Osteocyte (in vitro differentiated cells): ENCODE measurements around the gene SUCO. TPM values are rescaled to one million over a fixed set of nuclear protein-coding genes. Genes with fewer than 3 reads are reported as not detected.

Source experiments
- DNase-seq: peaks from one replicate; pipeline ENCODE4 v3.0.0; 2021; ENCODE audit warnings: mixed read lengths; ENCODE audit not compliant: unreplicated experiment; ENCODE audit errors: extremely low spot score
- H3K27ac Mint-ChIP-seq: one replicate; pipeline ENCODE4 v1.8.0; 2021; ENCODE audit warnings: mild to moderate bottlenecking, mixed read lengths; ENCODE audit not compliant: unreplicated experiment
- H3K27me3 Mint-ChIP-seq: one replicate; pipeline ENCODE4 v1.8.0; 2021; ENCODE audit warnings: mixed read lengths; ENCODE audit not compliant: unreplicated experiment
- H3K36me3 Mint-ChIP-seq: one replicate; pipeline ENCODE4 v1.8.0; 2021; ENCODE audit warnings: mixed read lengths; ENCODE audit not compliant: unreplicated experiment
- H3K4me1 Mint-ChIP-seq: one replicate; pipeline ENCODE4 v1.8.0; 2021; ENCODE audit warnings: mixed read lengths; ENCODE audit not compliant: unreplicated experiment
- H3K4me3 Mint-ChIP-seq: one replicate; pipeline ENCODE4 v1.8.0; 2021; ENCODE audit warnings: mild to moderate bottlenecking, moderate library complexity, mixed read lengths; ENCODE audit not compliant: unreplicated experiment
- H3K9me3 Mint-ChIP-seq: one replicate; pipeline ENCODE4 v1.8.0; 2021; ENCODE audit warnings: mixed read lengths; ENCODE audit not compliant: unreplicated experiment
- total RNA-seq: library from RNA; stranded (reverse); gene quantifications from 2 replicates; pipeline ENCODE4 v1.2.1, GENCODE V29; 2021
- TF ChIP-seq, protein P1 (sequence below): fragments of 200-600 bp; sonication (generic); IDR thresholded peaks from 2 replicates; pipeline ENCODE4 v1.5.0; 2021; ENCODE audit warnings: antibody characterized with exemption, mild to moderate bottlenecking, moderate library complexity

The SUCO gene
- total RNA-seq, 1 donor from 2014 or later, result 30.4 TPM

DNA sequence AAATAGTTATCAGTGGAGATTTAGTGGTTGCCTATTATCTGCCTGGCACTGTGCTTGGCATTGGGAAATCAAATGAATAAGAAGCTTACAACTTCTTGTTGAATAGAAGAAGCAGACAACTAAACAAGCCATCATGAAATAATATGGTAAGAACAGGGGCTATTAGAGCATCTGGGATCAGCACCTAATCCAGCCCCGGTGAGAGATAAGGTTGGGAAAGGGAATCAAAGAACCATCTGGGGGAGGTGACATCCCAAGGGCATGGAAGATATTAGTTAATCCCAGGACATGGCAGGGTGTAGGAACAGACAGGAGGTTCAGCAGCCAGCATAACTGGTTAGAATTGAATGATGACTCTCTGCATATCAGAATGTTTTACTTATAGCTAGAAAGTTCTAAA, 36.3 kb upstream of the SUCO start:
- Mint-ChIP-seq H3K27me3 (peaks cover 5% of the 10 kb centered on the region), H3K27ac (peak overlapping the region; percentile 74), H3K4me1 (peaks cover 20% of the 10 kb centered on the region), H3K9me3 (no peaks in the 10 kb centered on the region), H3K36me3 (no peaks in the 10 kb centered on the region), H3K4me3 (peak overlapping the region; percentile 31)
- no peak for DNase-seq
- TF ChIP-seq, protein P1, sequence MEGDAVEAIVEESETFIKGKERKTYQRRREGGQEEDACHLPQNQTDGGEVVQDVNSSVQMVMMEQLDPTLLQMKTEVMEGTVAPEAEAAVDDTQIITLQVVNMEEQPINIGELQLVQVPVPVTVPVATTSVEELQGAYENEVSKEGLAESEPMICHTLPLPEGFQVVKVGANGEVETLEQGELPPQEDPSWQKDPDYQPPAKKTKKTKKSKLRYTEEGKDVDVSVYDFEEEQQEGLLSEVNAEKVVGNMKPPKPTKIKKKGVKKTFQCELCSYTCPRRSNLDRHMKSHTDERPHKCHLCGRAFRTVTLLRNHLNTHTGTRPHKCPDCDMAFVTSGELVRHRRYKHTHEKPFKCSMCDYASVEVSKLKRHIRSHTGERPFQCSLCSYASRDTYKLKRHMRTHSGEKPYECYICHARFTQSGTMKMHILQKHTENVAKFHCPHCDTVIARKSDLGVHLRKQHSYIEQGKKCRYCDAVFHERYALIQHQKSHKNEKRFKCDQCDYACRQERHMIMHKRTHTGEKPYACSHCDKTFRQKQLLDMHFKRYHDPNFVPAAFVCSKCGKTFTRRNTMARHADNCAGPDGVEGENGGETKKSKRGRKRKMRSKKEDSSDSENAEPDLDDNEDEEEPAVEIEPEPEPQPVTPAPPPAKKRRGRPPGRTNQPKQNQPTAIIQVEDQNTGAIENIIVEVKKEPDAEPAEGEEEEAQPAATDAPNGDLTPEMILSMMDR, result no peak

DNA sequence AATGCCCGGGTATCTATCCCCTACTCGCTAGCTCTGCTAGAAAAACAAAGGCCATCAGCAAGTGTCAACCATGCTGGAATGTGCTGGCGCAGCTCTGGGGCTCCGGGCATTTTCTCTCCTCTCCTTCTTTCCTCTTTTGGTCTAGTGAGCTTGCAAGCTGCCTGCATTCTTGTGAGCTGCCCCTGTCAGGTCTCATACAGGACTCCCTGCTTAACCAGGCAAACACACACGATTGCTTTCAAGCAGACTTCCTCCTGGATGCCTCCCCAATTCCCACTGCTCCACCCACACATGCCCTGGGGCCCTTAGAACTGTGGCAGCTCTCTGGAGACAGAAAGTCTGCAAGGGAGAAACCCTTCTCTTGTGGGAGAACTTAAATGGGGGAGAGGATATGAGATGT, 35.7 kb upstream of the SUCO start:
- TF ChIP-seq, protein P1, result no peak
- no peaks in the 10 kb centered on the region for H3K9me3 Mint-ChIP-seq
- H3K4me3 Mint-ChIP-seq, result peak overlapping the region; percentile 31
- H3K27ac Mint-ChIP-seq, result peak overlapping the region; percentile 74
- peak; percentile 88 for DNase-seq
- peaks cover 10% of the 10 kb centered on the region for H3K27me3 Mint-ChIP-seq
- peaks cover 20% of the 10 kb centered on the region for H3K4me1 Mint-ChIP-seq
- no peaks in the 10 kb centered on the region for H3K36me3 Mint-ChIP-seq

DNA sequence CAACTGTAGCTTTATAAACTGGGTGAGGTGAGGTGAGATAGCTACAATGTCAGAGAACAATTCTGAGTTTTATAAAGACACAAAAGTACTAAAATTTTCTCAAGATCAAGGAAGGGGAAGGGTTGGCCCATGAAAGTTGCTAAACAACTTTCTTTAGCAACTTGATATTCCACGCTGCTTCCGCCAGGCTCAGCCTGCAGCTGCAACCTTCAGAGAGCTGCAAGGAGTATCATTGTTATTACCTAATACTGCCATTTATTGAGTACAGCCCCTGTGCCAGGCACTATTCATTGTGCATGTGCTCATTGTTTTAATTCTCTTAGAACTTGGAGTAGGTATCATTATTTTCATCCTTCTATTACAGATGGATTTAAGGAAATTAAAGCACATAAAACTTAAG, 34.1 kb upstream of the SUCO start:
- no peak for DNase-seq

GRCh38 chr1:172499636-172500141, 33.3 kb upstream of the SUCO start:
- TF ChIP-seq, protein P1, result no peak
- Mint-ChIP-seq H3K27ac (no peak overlapping the region), H3K4me3 (no peak overlapping the region), H3K27me3 (peaks cover 26% of the 10 kb centered on the region), H3K4me1 (peaks cover 20% of the 10 kb centered on the region), H3K9me3 (no peaks in the 10 kb centered on the region), H3K36me3 (no peaks in the 10 kb centered on the region)
- DNase-seq, result no peak

More for the DNA sequence above, 34.1 kb upstream of the SUCO start:
- Mint-ChIP-seq H3K4me1 (peaks cover 20% of the 10 kb centered on the region), H3K27ac (no peak overlapping the region), H3K4me3 (no peak overlapping the region), H3K36me3 (no peaks in the 10 kb centered on the region), H3K9me3 (no peaks in the 10 kb centered on the region), H3K27me3 (peaks cover 21% of the 10 kb centered on the region)
- TF ChIP-seq, protein P1, result no peak

DNA sequence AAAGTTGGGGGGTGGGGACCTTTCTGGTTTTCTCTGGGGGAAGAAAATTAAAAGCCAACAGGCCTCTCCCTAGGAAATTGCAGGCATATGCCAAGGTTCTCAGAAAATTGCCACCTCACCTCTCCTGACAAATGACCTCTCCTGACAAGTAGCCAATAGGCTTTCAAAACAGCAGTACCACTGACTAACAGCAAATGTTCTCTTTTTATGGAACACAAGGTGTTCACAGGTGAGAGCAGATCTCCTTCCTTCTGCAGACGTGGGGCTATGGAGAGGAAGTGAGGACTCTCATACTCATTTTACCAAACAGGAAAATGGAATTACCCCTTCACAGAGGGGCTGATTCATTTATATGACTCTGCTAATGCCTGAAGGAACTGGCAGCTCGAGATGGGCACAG, 32.7 kb upstream of the SUCO start:
- no peak overlapping the region for H3K4me3 Mint-ChIP-seq
- TF ChIP-seq, protein P1, result no peak
- H3K27me3 Mint-ChIP-seq, result peaks cover 28% of the 10 kb centered on the region
- H3K4me1 Mint-ChIP-seq, result peaks cover 20% of the 10 kb centered on the region
- no peak for DNase-seq
- no peak overlapping the region for H3K27ac Mint-ChIP-seq
- H3K36me3 Mint-ChIP-seq, result no peaks in the 10 kb centered on the region
- H3K9me3 Mint-ChIP-seq, result no peaks in the 10 kb centered on the region
